Skin epidermis (tissue), 12 donors: ENCODE data around the gene HMGN5.

Experiments used
- H3K27ac ChIP-seq, 21 experiments: fragments of 200-600 bp; sonication (generic) in 11 of 21; one replicate each; pipeline ENCODE4 v1.5.0; 2020; ENCODE audit warnings: mild to moderate bottlenecking in 3 of 21, inconsistent platforms in 2 of 21, moderate library complexity in 2 of 21
- H3K4me3 ChIP-seq, 7 experiments: fragments of 200-600 bp; sonication (generic) in 2 of 7; one replicate each; pipeline ENCODE4 v1.5.0; 2020; ENCODE audit warnings: inconsistent platforms in 2 of 7, mild to moderate bottlenecking in 2 of 7, moderate library complexity in 1 of 7

HMGN5 gene

GRCh38 chrX:81201671-81202455 is at the start of gene HMGN5, which contains the start of gene SH3BGRL:
TSS of gene HMGN5 (minus strand) at chrX:81201913. CDS start at chrX:81121549, 80,364 bp downstream.
TSS of gene SH3BGRL (plus strand) at chrX:81202102. CDS start at chrX:81202201, 99 bp downstream.
- peak within 1 kb of the TSS in 20 of 21 experiments; percentile 57 to 91 (median 79) for H3K27ac ChIP-seq
- H3K4me3 ChIP-seq = peak within 1 kb of the TSS; percentile 38 to 58 (median 48)

GRCh38 chrX:81241753-81242152 is 40.0 kb upstream of the HMGN5 start:
- Histone ChIP-seq H3K4me3 (no peak overlapping the region), H3K27ac (no peak overlapping the region)

- H3K27ac ChIP-seq = no peak overlapping the region
- no peak overlapping the region for H3K4me3 ChIP-seq
Observed at GRCh38 chrX:81240701-81241331, 39.1 kb upstream of the HMGN5 start.

- no peak overlapping the region for H3K4me3 ChIP-seq
- peak overlapping the region in 5 of 21 experiments; percentile 1 to 29 (median 14) for H3K27ac ChIP-seq
Observed at GRCh38 chrX:81238166-81238565, 36.5 kb upstream of the HMGN5 start.

- Histone ChIP-seq H3K4me3 (no peak overlapping the region), H3K27ac (peak overlapping the region in 2 of 21 experiments; percentile 23 to 29)
Observed at GRCh38 chrX:81237516-81237915, 35.8 kb upstream of the HMGN5 start.

GRCh38 chrX:81232218-81232617 is 30.5 kb upstream of the HMGN5 start:
- Histone ChIP-seq H3K27ac (no peak overlapping the region), H3K4me3 (no peak overlapping the region)

- Histone ChIP-seq H3K27ac (no peak overlapping the region), H3K4me3 (no peak overlapping the region)
Observed at GRCh38 chrX:81231476-81231875, 29.8 kb upstream of the HMGN5 start.

GRCh38 chrX:81229901-81230300 is 28.2 kb upstream of the HMGN5 start:
- Histone ChIP-seq H3K4me3 (no peak overlapping the region), H3K27ac (no peak overlapping the region)

GRCh38 chrX:81229229-81229628 is 27.5 kb upstream of the HMGN5 start:
- H3K27ac ChIP-seq = no peak overlapping the region
- no peak overlapping the region for H3K4me3 ChIP-seq

- Histone ChIP-seq H3K4me3 (no peak overlapping the region), H3K27ac (no peak overlapping the region)
Observed at GRCh38 chrX:81215685-81216084, 14.0 kb upstream of the HMGN5 start.

- no peak overlapping the region for H3K27ac ChIP-seq
Observed at GRCh38 chrX:81208916-81209315, 7.2 kb upstream of the HMGN5 start.

GRCh38 chrX:81206476-81206875 is 4.8 kb upstream of the HMGN5 start:
- no peak overlapping the region for H3K27ac ChIP-seq

More at GRCh38 chrX:81208916-81209315, 7.2 kb upstream of the HMGN5 start:
- no peak overlapping the region for H3K4me3 ChIP-seq

GRCh38 chrX:81205551-81205950 is 3.8 kb upstream of the HMGN5 start:
- Histone ChIP-seq H3K4me3 (no peak overlapping the region), H3K27ac (no peak overlapping the region)

More at GRCh38 chrX:81206476-81206875, 4.8 kb upstream of the HMGN5 start:
- no peak overlapping the region for H3K4me3 ChIP-seq

- H3K27ac ChIP-seq = peak overlapping the region in 19 of 21 experiments; percentile 57 to 91 (median 80)
Observed at GRCh38 chrX:81202943-81203342, 1.2 kb upstream of the HMGN5 start.

GRCh38 chrX:81202456-81202819 is 725 bp upstream of the HMGN5 start:
- peak overlapping the region; percentile 38 to 58 (median 48) for H3K4me3 ChIP-seq
- H3K27ac ChIP-seq = peak overlapping the region in 20 of 21 experiments; percentile 57 to 91 (median 79)

More at GRCh38 chrX:81202943-81203342, 1.2 kb upstream of the HMGN5 start:
- peak overlapping the region; percentile 38 to 58 (median 48) for H3K4me3 ChIP-seq

GRCh38 chrX:81201071-81201470 is 642 bp downstream of the HMGN5 start:
- H3K4me3 ChIP-seq = peak overlapping the region in 6 of 7 experiments; percentile 38 to 58 (median 50)
- peak overlapping the region in 18 of 21 experiments; percentile 57 to 91 (median 80) for H3K27ac ChIP-seq

GRCh38 chrX:81195712-81196111 is 6.0 kb downstream of the HMGN5 start:
- no peak overlapping the region for H3K4me3 ChIP-seq
- no peak overlapping the region for H3K27ac ChIP-seq

GRCh38 chrX:81195259-81195658 is 6.5 kb downstream of the HMGN5 start:
- H3K4me3 ChIP-seq = no peak overlapping the region

GRCh38 chrX:81174286-81174685 is 27.4 kb downstream of the HMGN5 start:
- H3K4me3 ChIP-seq = no peak overlapping the region
- H3K27ac ChIP-seq = no peak overlapping the region

More at GRCh38 chrX:81195259-81195658, 6.5 kb downstream of the HMGN5 start:
- no peak overlapping the region for H3K27ac ChIP-seq

GRCh38 chrX:81168391-81168790 is 33.3 kb downstream of the HMGN5 start:
- no peak overlapping the region for H3K27ac ChIP-seq
- H3K4me3 ChIP-seq = no peak overlapping the region
